CD4-positive, alpha-beta T cell treated with Interleukin-4 for 4 hours (primary cell): ENCODE data around the gene KCNG2.

Experiments used
- DNase-seq: peaks from one replicate; pipeline ENCODE4 v3.0.0-alpha.2; 2020

The KCNG2 gene

DNA sequence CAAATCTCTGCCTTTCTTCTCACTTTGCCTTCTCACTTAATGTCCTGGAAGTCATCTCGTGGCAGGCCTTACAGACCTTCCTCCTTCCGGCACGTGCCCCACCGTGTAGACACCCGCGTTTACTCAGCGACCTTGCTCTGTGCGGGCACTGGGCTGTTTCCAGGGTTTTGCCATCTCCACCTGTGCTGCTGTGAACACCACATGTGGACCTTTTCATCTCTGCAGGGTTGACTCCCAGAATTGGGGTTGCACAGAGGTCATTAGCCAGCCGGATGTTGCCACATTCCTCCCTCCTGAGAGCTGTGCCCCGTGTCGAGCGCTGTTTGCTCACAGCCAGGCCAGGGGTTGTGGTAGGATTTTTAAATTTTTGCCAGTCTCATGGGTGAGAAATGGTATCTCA is 25.4 kb downstream of the KCNG2 start:
- no peak for DNase-seq

DNA sequence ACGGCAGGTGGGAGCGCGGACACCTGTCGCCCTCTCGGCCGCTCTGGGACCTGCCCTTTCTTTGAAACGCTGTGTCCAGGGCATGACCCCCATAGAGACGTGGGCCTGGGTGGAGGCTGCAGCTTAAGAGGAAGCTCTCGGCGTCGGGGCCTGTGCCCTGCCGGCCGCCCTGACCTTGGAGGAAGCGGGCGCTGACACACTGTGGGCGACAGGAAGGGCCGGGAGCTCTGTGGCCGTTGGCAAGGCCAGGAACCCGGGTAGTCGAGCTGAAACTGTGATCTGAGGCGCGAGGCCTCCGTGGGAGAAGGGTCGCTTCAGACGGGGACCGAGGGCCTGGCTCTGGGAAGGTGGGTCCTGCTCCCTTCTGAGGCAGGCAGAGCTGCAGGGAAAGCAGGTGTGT is 28.2 kb downstream of the KCNG2 start:
- DNase-seq = no peak

DNA sequence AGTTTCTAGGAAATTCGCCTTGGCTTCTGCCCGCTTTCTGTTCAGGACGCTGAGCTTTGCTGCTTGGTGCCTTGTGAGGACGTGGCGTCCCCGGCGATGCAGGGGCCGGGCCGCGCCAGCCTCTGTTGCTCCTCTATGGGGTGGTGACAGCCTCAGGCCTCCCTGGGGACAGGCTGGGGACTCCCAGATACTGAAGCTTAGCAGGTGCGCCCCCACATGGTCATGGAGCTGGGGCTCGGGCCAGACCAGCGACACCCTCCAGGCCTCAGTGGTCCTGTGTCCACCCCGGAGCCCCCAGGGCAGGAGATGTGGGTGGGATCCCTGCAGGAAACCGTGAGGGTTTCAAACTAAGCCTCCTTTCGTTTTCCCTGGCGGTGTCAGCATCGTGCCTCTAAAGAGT is 29.2 kb downstream of the KCNG2 start:
- DNase-seq = no peak

DNA sequence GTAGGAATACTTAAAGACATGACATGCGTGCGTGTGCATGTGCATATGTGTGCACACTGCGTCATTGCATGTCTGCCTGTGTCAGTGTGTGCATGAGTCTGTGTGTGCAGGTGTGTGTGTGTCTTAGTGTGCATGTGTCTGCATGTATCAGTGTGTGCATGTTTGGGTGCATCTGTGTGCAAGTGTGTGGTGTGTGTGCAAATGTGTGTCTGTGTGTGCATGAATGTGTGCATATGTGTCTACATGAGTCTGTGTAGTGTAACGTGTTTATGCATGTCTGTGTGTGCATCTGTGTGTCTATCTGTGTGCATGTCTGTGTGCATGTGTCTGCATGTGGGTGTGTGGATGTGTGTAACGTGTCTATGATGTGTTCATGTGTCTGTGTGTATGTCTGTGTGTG is 30.5 kb downstream of the KCNG2 start:
- no peak for DNase-seq

DNA sequence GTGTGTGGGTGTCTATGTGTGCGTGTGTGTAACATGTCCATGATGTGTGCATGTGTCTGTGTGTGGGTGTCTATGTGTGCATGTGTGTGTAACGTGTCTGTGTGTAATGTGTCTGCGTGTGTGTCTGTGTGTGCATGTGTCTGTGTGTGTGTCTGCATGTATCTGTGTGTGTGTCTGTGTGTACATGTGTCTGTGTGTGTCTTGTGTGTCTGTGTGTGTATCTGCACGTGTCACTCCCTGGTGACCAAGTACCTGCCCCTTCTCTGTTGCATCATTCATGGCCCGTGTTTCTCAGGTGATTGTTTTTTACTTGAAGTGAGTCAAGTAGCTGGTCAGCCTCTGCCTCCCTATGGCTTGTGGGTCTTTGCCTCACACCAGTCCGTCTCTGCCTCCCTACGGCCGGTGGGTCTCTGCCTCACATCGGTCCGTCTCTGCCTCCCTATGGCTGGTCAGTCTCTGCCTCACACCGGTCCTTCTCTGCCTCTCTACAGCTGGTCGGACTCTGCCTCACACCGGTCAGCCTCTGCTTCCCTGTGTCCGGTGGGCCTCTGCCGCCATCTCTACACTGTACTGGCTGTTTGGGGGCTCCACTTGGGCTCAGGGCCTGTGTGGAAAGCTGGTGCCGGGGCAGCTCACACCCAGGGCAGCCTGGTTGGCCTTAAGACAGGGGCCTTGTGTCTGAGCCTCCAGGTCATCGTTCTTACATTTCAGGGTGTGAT is 31.6 kb downstream of the KCNG2 start:
- no peak for DNase-seq

DNA sequence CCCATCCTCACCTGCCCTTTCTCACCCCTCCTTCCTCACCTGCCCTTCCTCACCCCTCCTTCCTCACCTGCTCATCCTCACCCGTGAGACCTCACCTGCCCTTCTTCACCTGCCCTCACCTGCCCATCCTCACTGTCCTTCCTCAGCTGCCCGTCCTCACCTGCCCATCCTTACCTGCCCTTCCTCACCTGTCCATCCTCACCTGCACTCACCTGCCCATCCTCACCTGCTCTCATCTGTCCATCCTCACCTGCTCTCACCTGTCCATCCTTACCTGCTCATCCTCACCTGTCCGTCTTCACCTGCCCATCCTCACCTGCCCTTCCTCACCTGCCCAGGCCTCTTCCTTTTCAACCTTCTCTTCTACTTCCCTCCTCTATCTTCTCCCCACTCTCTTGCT is 34.4 kb downstream of the KCNG2 start:
- DNase-seq = no peak

DNA sequence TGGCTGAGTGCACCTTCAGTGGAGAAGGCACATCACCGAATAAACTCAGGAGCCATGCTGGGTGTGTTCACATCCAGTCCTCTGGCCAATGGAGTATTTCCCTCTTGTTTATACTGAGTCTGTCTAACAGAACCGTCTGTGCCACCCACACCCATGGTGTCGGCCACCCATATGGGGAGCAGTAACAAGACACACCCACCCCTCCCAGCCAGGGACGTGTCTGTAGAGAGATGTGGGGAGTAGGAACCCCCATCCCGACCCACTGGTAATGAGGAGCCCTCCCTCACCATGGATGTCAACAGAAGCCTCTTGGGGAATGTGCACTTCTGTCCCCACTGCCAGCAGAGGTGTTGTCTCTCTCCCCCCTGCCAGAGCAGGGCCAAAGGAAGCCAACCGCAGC is 37.1 kb downstream of the KCNG2 start:
- DNase-seq = no peak

DNA sequence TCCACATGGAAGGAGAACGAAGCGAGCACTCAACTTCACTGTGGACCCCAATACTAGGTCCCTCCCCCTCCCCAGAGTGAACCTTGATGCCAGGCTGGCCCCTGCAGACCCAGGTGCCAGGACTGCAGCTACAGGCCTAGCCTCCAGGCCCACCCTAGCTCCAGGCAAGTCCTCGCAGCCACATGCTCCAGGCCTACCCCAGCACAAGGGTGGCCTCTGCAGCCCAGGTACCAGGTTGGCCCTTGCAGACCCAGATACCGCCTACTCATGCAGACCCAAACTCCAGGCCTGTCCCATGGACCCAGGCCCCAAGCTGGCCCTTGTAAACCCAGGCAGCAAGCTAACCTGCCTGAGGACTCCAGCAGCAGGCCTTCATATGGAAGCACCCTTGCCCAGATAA is 44.2 kb downstream of the KCNG2 start:
- DNase-seq = no peak

DNA sequence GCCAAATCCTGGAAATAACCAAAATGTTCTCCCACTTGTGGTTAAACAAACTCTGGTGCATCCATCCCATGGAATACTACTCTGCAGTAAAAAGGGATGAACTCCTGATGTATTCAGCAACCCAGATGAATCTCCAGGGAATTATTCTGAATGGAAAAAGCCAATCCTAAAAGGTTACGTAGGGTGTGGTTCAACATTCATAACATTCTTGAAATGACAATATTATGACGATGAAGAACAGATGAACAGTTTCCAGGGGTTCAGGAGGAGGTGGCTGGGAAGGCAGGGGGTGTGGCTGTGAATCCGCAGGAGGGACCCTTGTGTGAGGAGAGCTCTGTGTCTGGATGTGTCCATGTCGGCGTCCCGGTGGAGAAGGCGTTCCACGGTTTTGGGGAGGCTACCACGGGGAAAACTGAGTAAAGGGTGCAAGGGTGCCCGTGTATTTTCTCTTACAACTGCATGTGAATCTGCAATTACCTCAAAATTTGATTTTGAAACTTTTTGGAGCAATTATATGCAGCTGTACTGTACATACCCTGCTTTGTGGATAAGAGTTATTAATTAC is 47.3 kb downstream of the KCNG2 start:
- no peak for DNase-seq

DNA sequence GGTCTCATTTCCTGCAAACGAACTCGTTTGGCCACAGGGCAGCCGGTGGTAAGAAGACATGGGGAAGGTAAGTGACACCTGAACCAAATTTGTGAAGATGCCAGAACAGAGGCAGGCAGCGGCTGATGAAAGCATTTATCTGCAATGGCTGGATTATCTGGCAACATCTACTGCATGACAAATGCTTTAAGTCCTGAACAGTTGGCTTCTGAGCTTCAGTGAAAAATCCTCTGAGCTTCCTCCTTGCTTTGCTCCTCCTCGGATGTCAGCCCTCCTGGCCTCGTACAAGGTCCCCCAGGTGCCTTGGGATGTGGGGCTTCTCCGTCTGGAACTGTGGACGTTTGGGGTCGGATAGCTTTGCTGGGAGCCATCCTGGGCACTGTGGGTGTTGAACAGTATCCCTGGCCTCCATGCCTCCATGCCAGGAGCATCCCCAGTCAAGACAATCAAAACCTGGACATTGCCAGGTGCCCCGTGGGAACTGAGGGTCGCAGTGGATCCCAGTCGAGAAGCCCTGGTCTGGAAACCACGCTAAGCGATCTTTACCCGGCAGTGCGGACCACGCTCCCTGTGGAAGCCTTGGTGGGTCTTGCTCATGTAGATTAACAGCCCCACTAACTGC is 49.3 kb downstream of the KCNG2 start:
- no peak for DNase-seq

DNA sequence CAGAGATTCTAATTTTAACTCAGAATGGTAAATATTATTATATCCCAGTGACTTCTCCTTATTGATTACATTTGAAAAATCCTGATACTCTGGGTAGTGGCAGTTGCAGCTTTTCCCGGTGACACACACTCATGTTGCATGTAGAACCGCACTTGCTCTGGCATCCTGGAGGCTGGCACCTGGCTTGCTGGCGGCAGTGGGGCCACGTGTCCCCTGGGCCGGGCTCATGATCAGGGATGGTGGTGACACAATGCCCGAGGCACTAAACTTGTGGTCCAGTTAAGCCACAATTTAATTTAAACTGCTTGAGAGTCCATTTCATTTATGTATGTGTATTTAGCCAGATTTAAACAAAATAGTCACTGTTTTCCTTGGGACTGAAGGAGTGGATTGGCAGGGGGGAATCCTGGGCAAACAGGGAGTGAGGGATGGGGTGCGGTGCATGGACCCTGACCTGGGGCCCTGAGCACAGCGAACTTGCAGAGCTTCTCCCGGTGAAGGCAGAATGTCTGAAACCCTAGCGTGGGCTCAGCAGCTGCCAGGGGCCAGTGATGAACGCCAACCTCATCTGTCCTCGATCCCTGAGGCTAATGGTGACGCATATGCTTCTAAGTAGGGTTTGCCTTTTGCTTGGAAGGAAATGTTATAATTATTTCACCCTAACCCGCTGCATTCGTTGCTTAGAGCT is 50.0 kb downstream of the KCNG2 start:
- DNase-seq = no peak

DNA sequence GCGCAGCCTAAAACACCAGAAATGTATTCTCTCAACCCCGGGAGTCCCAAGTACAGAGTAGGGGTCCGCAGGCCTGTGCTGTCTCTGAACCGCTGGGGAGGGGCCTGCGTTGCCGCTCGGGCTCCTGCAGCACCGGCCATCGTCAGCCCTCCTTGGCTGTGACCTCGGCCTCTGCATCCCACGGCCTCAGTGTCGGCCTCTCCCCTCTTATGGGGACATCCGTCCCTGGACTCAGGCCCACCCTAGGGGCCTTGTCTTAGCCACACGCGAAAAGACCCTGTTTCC is 50.5 kb downstream of the KCNG2 start:
- no peak for DNase-seq

DNA sequence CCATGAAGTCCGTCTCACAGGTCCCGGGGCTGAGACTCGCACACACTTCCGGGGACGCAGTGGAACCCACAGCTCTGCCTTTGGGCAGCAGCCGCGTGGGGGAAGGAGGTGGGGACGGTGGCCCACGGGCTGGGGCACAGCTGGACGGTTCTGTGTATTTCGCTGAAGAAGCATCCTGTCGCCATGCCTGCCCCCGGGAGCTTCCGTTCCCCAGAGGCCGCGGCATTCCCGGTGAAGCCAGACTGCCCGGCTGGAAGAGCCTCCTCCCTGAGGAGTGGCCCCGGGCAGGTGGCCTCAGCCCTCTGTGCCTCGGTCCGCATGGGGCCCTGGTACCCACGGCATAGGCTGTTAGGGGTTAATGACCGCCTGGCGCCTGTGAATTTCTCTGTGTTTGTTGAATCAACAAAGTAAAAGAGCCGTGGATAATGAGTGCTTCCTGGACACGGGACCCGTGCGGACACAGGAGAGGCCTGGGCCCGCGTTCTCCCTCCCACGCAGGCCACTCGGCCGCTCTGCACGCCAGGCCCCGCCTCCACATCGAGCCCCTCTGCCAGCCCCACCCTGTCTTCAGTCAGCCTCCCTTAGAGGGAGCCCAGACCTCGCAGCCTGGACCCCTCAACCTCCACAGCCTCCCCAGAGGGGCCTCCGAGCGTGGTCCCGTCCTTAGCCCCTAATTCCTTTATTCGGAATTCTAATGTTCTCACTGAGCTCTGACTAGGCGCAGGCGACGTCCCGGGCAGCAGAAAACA is 51.0 kb downstream of the KCNG2 start:
- DNase-seq = no peak

DNA sequence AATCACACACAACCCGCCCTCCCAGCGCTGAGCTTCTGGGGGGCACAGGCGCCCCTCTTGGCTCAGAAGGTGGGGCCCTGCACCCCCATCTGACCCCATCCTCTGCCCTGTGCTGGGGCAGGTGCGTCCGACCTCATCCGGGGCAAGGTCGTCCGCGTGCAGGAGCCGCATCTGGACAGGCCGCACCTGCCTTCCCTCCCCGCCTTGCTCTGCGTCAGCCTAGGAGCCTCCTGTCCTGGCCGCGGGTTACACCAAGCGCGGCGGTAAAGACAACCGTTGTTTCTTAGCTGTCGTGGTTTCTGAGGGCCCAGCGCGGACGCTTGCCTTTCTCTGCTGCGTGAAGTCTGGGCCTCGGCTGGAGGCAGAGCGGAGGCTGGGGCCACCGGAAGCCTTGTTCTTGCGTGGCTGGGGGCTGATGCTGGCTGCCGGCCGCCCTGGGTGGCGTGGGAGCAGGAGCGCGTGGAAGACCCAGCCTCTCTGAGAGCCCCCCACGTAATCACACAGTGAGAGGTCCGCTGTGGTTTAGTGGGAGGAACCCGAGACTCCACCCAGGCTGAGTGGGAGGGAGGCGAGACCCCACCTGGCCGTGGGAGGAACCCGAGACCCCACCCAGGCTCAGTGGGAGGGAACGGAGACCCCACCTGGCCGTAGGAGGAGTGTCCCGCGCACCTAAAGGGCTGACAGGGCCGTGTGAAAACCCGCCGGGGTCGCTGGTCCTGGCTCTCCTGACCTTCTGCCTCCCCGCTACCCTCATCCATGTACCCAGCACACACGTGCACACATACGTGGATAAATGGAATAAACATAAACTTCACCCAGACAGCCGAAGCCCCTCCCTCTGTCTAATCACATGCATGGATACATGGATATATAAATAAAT is 51.8 kb downstream of the KCNG2 start:
- no peak for DNase-seq

DNA sequence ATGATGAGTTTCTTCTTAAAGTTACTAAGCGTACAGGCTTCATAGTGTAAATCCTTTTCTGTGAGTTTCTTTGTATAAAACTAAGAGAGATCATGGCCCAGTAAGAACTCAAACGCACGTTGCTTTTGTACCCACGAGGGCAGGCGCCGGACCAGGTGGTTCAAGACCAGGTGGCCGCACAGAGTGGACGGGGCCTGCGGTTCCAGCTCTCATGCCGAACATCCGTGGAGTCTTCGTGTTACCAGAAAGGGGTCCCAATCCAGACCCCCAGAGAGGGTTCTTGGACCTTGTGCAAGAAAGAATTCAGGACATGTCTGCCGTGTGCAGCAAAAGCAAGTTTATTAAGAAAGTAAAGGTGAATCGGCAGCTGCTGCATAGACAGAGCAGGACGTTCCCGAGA is 53.0 kb downstream of the KCNG2 start:
- DNase-seq = no peak

DNA sequence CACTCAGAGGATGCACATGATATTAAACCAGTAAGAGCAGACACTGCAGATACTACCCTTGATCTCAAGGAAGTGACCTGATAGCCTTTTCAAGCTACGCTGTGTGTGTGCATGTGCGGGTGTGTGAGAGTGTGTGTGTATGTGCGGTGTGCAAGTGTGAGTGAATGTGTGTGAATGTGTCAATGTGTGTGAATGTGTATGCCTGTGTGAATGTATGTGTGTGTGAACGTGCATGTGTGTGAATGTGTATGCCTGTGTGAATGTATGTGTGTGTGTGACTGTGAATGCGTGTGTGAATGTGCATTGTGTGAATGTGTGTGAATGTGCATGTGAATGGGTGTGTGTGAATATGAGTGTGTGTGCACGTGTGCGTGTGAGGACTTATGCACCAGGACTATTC is 53.8 kb downstream of the KCNG2 start:
- no peak for DNase-seq

DNA sequence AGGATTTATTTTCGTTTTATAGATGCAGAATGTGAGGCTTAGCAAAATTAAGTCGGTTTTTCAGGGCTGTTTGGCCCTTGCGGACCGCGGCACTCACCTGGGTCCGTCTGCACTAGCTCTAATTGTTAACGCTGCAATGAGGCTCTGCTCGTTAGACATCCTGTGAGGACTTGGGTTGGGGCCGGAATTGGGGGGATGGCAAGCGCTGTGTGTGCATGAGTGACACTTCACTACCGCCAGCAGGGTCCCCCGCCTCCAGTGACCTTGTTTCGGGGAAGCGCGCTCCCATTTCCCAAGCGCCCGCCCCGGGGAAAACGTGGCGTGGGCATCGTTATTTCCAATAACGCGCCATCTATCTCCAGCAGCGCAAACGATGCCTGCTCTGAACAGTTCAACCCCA is 54.2 kb downstream of the KCNG2 start:
- no peak for DNase-seq

DNA sequence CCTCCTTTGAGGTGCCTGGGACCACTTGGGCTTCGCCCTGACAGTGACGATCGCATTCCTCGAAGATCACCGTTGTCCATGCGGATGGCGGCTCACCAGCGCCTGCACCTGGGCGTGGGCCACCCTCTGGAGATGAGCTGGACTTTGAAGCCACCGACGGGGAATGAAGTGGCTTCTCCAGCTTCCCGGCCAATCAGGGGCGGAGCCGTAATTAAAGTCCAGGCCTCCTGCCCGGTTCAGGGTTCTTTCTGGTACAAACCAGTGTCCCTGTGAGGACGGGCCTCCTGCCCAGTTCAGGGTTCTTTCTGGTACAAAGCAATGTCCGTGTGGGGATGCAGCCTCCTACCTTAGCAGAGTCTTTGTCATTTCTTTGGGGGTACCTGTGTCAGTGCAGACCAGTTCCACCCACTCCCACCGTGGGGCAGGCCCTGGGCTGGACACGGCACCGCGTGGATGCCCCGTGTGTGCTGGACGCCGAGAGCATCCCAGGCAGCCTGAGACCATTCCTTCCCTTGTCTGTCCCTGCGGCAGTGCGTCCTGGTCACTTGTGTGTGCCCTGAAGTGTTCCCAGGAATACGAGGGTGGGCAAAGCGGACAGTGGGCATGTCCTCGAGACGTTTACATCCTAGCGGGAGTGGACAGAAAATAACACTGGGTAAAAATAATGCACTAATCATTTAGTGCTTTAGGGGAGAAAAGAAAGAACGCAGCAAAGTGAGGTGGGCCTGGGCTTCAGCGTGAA is 55.0 kb downstream of the KCNG2 start:
- DNase-seq = no peak

DNA sequence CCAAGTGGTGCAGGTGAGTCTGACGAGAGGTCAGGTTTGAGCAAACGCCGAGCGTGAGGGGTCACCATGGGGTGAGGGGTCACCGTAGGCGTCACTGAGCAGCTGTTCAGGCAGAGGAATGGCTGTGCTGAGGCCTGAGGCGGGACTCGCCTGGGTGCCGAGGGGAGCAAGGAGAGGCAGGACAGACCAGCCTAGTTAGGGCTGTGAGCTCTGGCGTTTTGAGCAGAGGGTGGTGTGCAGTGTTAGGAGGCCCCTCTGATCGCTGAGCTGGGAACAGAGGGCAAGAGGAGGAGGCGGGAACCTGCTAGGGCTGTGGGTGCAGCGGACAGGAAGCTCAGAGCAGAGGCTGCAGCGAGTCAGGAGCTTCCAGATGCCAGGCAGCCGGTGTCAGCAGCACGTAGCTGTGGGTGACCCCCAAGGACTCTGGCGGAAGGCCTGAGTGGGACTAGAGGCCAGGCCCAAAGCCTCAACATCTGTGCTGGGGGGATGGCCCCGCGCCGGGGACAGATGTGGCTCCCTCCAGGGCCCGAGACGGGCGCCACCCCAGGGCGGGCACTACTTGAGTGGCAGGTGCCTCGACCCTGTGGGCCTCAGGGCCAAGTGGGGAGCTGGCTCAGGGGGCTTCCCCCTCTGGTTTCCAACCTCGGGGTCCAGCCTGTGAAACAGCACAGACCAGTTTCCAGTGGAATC is 55.7 kb downstream of the KCNG2 start:
- no peak for DNase-seq

DNA sequence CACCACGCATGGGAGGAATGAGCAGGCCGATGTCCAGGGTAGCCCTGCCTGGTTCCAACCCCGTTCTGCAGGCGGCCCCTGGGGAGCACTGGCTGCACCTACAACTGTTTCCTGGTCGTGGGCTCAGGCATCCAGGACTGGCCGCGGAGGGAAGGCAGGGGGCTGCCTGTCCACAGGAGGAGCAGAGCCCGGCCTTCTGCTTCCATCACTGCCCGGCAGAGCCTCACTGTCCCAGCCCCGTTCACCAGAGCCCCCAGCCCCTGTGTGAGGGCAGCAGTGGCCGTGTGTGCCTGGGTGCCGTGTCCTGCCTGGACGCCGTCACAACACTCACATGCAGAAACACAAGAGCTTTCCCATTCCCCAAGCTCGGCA is 56.2 kb downstream of the KCNG2 start:
- no peak for DNase-seq
